ENCODE data around the gene ACIN1. TPM values are rescaled to one million over a fixed set of nuclear protein-coding genes. Genes with fewer than 3 reads are reported as not detected.

ACIN1 gene
- total and polyA plus RNA-seq, 2 of the 13 experiments (the other 11 are each of a cell fraction or from before 2014, with no cell fraction given): 165 to 183 TPM

- TF ChIP-seq ZNF441 (CRISPR knock-in tag; IDR thresholded peaks at IDR 0.05; ENCODE audit: borderline replicate concordance) (no peak), ZBTB1 (CRISPR knock-in tag; IDR thresholded peaks at IDR 0.05; ENCODE audit: borderline replicate concordance) (no peak), ZKSCAN1 (IDR thresholded peaks at IDR 0.05; ENCODE audit: low read length) (no peak), SNRNP70 (IDR thresholded peaks at IDR 0.05; ENCODE audit: low read depth, low read length) (no peak), ZBTB38 (CRISPR knock-in tag; IDR thresholded peaks at IDR 0.05) (no peak), MTF2 (CRISPR knock-in tag; IDR thresholded peaks at IDR 0.05; ENCODE audit: borderline replicate concordance) (no peak), UBTF (CRISPR knock-in tag; IDR thresholded peaks at IDR 0.05) (no peak), RORA (CRISPR knock-in tag; IDR thresholded peaks at IDR 0.05) (no peak), KDM2A (CRISPR knock-in tag; IDR thresholded peaks at IDR 0.05; ENCODE audit: borderline replicate concordance, low read depth) (no peak), ZNF383 (CRISPR knock-in tag; IDR thresholded peaks at IDR 0.05; ENCODE audit: borderline replicate concordance) (no peak), ZNF451 (CRISPR knock-in tag; IDR thresholded peaks at IDR 0.05) (no peak), MXI1 (IDR thresholded peaks at IDR 0.05; ENCODE audit: borderline replicate concordance, low read depth, low read length) (no peak), AHDC1 (CRISPR knock-in tag; IDR thresholded peaks at IDR 0.05; ENCODE audit: borderline replicate concordance) (no peak), ZNF275 (CRISPR knock-in tag; IDR thresholded peaks at IDR 0.05; ENCODE audit: borderline replicate concordance) (no peak), ZNF781 (CRISPR knock-in tag; IDR thresholded peaks at IDR 0.05; ENCODE audit: borderline replicate concordance, not compliant biosample characterization) (no peak), ZNF30 (CRISPR knock-in tag; IDR thresholded peaks at IDR 0.05) (no peak), NRL (CRISPR knock-in tag; IDR thresholded peaks at IDR 0.05; ENCODE audit: borderline replicate concordance) (0 out of 2 replicates have a peak, but pooled peaks have one; percentile 27), ZNF839 (CRISPR knock-in tag; IDR thresholded peaks at IDR 0.05; ENCODE audit: borderline replicate concordance) (0 out of 2 replicates have a peak, but pooled peaks have one; percentile 16), ETV5 (CRISPR knock-in tag; IDR thresholded peaks at IDR 0.05; ENCODE audit: borderline replicate concordance) (no peak)
- TF ChIP-seq, protein P1, sequence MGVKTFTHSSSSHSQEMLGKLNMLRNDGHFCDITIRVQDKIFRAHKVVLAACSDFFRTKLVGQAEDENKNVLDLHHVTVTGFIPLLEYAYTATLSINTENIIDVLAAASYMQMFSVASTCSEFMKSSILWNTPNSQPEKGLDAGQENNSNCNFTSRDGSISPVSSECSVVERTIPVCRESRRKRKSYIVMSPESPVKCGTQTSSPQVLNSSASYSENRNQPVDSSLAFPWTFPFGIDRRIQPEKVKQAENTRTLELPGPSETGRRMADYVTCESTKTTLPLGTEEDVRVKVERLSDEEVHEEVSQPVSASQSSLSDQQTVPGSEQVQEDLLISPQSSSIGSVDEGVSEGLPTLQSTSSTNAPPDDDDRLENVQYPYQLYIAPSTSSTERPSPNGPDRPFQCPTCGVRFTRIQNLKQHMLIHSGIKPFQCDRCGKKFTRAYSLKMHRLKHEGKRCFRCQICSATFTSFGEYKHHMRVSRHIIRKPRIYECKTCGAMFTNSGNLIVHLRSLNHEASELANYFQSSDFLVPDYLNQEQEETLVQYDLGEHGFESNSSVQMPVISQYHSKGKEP (CRISPR knock-in tag; IDR thresholded peaks at IDR 0.05): no peak
Observed at GRCh38 chr14:23127861-23128260, 32.9 kb upstream of the ACIN1 start (continued).

All from HepG2 (cell line).